Neural cell (in vitro differentiated cells): ENCODE results near the gene CDH4. TPM values are rescaled to one million over a fixed set of nuclear protein-coding genes. Genes with fewer than 3 reads are reported as not detected.
A peak's percentile ranks its signal among the peaks of the same experiment; 100 is the strongest.

Experiments
- H2AFZ ChIP-seq: fragments of 200-600, 300-800 bp; sonication (generic), shearing (Covaris generic); 2 replicates; pipeline ENCODE4 v1.6.0; 2014; ENCODE audit warnings: low read depth, mild to moderate bottlenecking, antibody characterized with exemption, low read length, moderate library complexity
- H3F3A ChIP-seq: fragments of 200-600 bp; shearing (Covaris generic); 2 replicates; pipeline ENCODE4 v1.6.1; 2016; ENCODE audit warnings: mild to moderate bottlenecking, moderate library complexity, mixed read lengths, antibody characterized with exemption, low read length; ENCODE audit not compliant: insufficient read depth, poor library complexity, severe bottlenecking
- H3K27ac ChIP-seq: fragments of 200-600, 300-800 bp; sonication (generic), shearing (Covaris generic); 2 replicates; pipeline ENCODE4 v1.5.1; 2014; ENCODE audit warnings: mild to moderate bottlenecking, low read length, moderate library complexity
- H3K27me3 ChIP-seq: fragments of 300-800, 200-600 bp; sonication (generic), shearing (Covaris generic); 2 replicates; pipeline ENCODE4 v1.6.0; 2014; ENCODE audit warnings: mild to moderate bottlenecking, low read depth, low read length, moderate library complexity; ENCODE audit not compliant: insufficient read depth
- H3K36me3 ChIP-seq: fragments of 300-800, 200-600 bp; sonication (generic), shearing (Covaris generic); 2 replicates; pipeline ENCODE4 v1.5.1; 2014; ENCODE audit warnings: mild to moderate bottlenecking, antibody characterized with exemption, low read length, moderate library complexity; ENCODE audit not compliant: insufficient read depth
- H3K4me2 ChIP-seq: fragments of 300-800, 200-600 bp; sonication (generic), shearing (Covaris generic); 2 replicates; pipeline ENCODE4 v1.6.0; 2014; ENCODE audit warnings: mild to moderate bottlenecking, low read length
- H3K4me3 ChIP-seq: fragments of 300-800, 200-600 bp; sonication (generic), shearing (Covaris generic); 2 replicates; pipeline ENCODE4 v1.5.1; 2014; ENCODE audit warnings: mild to moderate bottlenecking, low read length, moderate library complexity
- H3K79me2 ChIP-seq: fragments of 200-600 bp; shearing (Covaris generic); replicated peaks from 2 replicates; pipeline ENCODE4 v1.6.0; 2014; ENCODE audit warnings: mild to moderate bottlenecking, low read length, moderate library complexity; ENCODE audit not compliant: insufficient read depth
- H3K9ac ChIP-seq: fragments of 300-800, 200-600 bp; sonication (generic), shearing (Covaris generic); 2 replicates; pipeline ENCODE4 v1.6.1; 2016; ENCODE audit warnings: mild to moderate bottlenecking, low read length, mixed read lengths
- H3K9me2 ChIP-seq: fragments of 200-600 bp; shearing (Covaris generic); 2 replicates; pipeline ENCODE4 v1.6.1; 2016; ENCODE audit warnings: mild to moderate bottlenecking, low read length, mixed read lengths; ENCODE audit not compliant: insufficient read depth
- H3K9me3 ChIP-seq: fragments of 200-600, 300-800 bp; sonication (generic), shearing (Covaris generic); 2 replicates; pipeline ENCODE4 v1.6.1; 2016; ENCODE audit warnings: mild to moderate bottlenecking, mixed run types, low read length, moderate library complexity, mixed read lengths
- H4K20me1 ChIP-seq: fragments of 200-600 bp; shearing (Covaris generic); 2 replicates; pipeline ENCODE4 v1.6.1; 2016; ENCODE audit warnings: mild to moderate bottlenecking, mixed run types; ENCODE audit not compliant: insufficient read depth
- EP300 ChIP-seq: fragments of 450-650 bp; conservative IDR thresholded peaks from 2 replicates; pipeline ENCODE4 v1.6.1; 2014; ENCODE audit warnings: antibody characterized with exemption, mild to moderate bottlenecking, moderate library complexity; ENCODE audit not compliant: poor library complexity, severe bottlenecking
- EZH2 ChIP-seq: fragments of 200-600, 300-800 bp; shearing (Covaris generic), sonication (generic); IDR thresholded peaks from 2 replicates; pipeline ENCODE4 v1.6.1; 2014; ENCODE audit warnings: antibody characterized with exemption, low read length, borderline replicate concordance, mild to moderate bottlenecking; ENCODE audit not compliant: insufficient read depth, poor library complexity, severe bottlenecking
- MXI1 ChIP-seq: fragments of 450-650 bp; conservative IDR thresholded peaks from 2 replicates; pipeline ENCODE4 v1.6.1; 2014; ENCODE audit warnings: antibody characterized with exemption, mild to moderate bottlenecking; ENCODE audit not compliant: poor library complexity, severe bottlenecking
- POLR2AphosphoS5 ChIP-seq: IDR thresholded peaks from 2 replicates; pipeline ENCODE4 v1.6.1; 2012
- RAD21 ChIP-seq: fragments of 450-650 bp; conservative IDR thresholded peaks from 2 replicates; pipeline ENCODE4 v1.6.1; 2014; ENCODE audit warnings: antibody characterized with exemption, mild to moderate bottlenecking, moderate library complexity
- SMC3 ChIP-seq: fragments of 450-650 bp; conservative IDR thresholded peaks from 2 replicates; pipeline ENCODE4 v1.6.1; 2014; ENCODE audit warnings: antibody characterized with exemption, mild to moderate bottlenecking, moderate library complexity; ENCODE audit not compliant: poor library complexity
- TAF1 ChIP-seq: IDR thresholded peaks from 2 replicates; pipeline ENCODE4 v1.6.1; 2012; ENCODE audit warnings: low read depth
- polyA plus RNA-seq: library from polyadenylated mRNA; depleted of rRNA; stranded (reverse); fragments of >200 nt; gene quantifications from 2 replicates; pipeline ENCODE4 v1.2.3, GENCODE V29; 2014
- TF ChIP-seq, protein P1 (sequence below): fragments of 450-650 bp; IDR thresholded peaks from 2 replicates; pipeline ENCODE4 v1.5.1; 2014; ENCODE audit warnings: antibody characterized with exemption, mild to moderate bottlenecking, moderate library complexity; ENCODE audit not compliant: poor library complexity, severe bottlenecking
- TF ChIP-seq, protein P2 (sequence below): IDR thresholded peaks from 2 replicates; pipeline ENCODE4 v1.6.1; 2012; ENCODE audit warnings: borderline replicate concordance

Gene CDH4
- polyA plus RNA-seq, 1 donor from 2014 or later = 24.6 TPM

- no peaks in the 10 kb centered on the region for H3K27me3 ChIP-seq
- H3K9me3 ChIP-seq = no peaks in the 10 kb centered on the region
- H3K27ac ChIP-seq = no peak overlapping the region
- H3K4me2 ChIP-seq = no peak overlapping the region
- no peaks in the 10 kb centered on the region for H3K36me3 ChIP-seq
- no peaks in the 10 kb centered on the region for H3F3A ChIP-seq
- H3K9me2 ChIP-seq = no peaks in the 10 kb centered on the region
- peak overlapping the region; percentile 13 for H3K4me3 ChIP-seq
- TF ChIP-seq SMC3 (no peak), POLR2AphosphoS5 (no peak), RAD21 (no peak), EP300 (no peak), TAF1 (no peak)
- TF ChIP-seq, protein P1, sequence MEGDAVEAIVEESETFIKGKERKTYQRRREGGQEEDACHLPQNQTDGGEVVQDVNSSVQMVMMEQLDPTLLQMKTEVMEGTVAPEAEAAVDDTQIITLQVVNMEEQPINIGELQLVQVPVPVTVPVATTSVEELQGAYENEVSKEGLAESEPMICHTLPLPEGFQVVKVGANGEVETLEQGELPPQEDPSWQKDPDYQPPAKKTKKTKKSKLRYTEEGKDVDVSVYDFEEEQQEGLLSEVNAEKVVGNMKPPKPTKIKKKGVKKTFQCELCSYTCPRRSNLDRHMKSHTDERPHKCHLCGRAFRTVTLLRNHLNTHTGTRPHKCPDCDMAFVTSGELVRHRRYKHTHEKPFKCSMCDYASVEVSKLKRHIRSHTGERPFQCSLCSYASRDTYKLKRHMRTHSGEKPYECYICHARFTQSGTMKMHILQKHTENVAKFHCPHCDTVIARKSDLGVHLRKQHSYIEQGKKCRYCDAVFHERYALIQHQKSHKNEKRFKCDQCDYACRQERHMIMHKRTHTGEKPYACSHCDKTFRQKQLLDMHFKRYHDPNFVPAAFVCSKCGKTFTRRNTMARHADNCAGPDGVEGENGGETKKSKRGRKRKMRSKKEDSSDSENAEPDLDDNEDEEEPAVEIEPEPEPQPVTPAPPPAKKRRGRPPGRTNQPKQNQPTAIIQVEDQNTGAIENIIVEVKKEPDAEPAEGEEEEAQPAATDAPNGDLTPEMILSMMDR = no peak
- TF ChIP-seq, protein P2, sequence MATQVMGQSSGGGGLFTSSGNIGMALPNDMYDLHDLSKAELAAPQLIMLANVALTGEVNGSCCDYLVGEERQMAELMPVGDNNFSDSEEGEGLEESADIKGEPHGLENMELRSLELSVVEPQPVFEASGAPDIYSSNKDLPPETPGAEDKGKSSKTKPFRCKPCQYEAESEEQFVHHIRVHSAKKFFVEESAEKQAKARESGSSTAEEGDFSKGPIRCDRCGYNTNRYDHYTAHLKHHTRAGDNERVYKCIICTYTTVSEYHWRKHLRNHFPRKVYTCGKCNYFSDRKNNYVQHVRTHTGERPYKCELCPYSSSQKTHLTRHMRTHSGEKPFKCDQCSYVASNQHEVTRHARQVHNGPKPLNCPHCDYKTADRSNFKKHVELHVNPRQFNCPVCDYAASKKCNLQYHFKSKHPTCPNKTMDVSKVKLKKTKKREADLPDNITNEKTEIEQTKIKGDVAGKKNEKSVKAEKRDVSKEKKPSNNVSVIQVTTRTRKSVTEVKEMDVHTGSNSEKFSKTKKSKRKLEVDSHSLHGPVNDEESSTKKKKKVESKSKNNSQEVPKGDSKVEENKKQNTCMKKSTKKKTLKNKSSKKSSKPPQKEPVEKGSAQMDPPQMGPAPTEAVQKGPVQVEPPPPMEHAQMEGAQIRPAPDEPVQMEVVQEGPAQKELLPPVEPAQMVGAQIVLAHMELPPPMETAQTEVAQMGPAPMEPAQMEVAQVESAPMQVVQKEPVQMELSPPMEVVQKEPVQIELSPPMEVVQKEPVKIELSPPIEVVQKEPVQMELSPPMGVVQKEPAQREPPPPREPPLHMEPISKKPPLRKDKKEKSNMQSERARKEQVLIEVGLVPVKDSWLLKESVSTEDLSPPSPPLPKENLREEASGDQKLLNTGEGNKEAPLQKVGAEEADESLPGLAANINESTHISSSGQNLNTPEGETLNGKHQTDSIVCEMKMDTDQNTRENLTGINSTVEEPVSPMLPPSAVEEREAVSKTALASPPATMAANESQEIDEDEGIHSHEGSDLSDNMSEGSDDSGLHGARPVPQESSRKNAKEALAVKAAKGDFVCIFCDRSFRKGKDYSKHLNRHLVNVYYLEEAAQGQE = no peak
- no peaks in the 10 kb centered on the region for H4K20me1 ChIP-seq
- no peaks in the 10 kb centered on the region for H3K79me2 ChIP-seq
- peak overlapping the region; percentile 5 for H3K9ac ChIP-seq
- H2AFZ ChIP-seq = no peak overlapping the region
Measured at GRCh38 chr20:61621852-61622251, 369.8 kb downstream of the CDH4 start.

DNA sequence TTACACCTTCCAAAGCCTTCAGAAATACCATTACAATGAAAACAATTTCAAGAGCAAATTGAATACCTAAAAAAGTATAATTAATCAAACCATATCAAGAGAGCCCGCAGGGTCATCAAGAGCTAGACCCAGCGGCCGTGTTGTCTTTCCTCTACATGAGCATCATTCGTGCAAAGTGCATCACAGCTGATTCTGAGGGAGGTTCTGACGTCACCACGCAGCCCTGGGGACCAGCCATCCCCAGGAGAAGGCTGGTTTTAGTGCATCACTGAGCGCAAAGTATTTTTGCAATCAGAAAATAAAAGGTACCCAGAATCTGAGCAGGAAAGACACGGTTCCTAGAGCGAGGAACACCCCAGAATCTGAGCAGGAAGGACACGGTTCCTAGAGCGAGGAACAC is 371.4 kb downstream of the CDH4 start:
- H3K9me2 ChIP-seq = no peaks in the 10 kb centered on the region
- no peaks in the 10 kb centered on the region for H3K9me3 ChIP-seq
- peak overlapping the region; percentile 55 for H3K27ac ChIP-seq
- no peaks in the 10 kb centered on the region for H3K79me2 ChIP-seq
- H3F3A ChIP-seq = no peaks in the 10 kb centered on the region
- no peaks in the 10 kb centered on the region for H4K20me1 ChIP-seq
- no peak overlapping the region for H3K4me2 ChIP-seq
- H3K36me3 ChIP-seq = no peaks in the 10 kb centered on the region
- no peak overlapping the region for H3K4me3 ChIP-seq
- H2AFZ ChIP-seq = no peak overlapping the region
- no peak overlapping the region for H3K9ac ChIP-seq
- no peak for TF ChIP-seq MXI1
- H3K27me3 ChIP-seq = no peaks in the 10 kb centered on the region

DNA sequence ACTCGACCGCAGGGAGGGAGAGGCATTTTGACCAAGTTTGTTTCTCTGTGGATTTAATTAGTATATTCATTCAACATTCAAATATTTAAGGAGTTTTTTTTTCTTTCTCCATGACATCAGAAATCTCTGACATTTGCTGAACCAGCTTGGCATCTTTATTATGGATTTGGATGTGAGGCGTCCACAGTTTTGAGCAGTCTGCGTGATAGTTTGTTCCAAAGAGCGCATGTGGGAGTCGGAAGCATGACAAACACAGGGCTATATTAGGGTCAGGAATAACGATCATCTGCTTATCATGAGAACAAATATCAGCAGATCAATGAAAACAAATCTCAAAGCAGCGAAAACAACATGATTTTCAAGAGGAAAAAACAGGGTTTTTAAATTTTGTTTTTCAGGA is 373.2 kb downstream of the CDH4 start:
- no peak overlapping the region for H3K4me3 ChIP-seq
- H2AFZ ChIP-seq = no peak overlapping the region
- H3F3A ChIP-seq = no peaks in the 10 kb centered on the region
- H3K9me2 ChIP-seq = no peaks in the 10 kb centered on the region
- no peak for TF ChIP-seq EZH2
- TF ChIP-seq RAD21 = no peak
- TF ChIP-seq TAF1 = no peak
- TF ChIP-seq EP300 = no peak
- no peak for TF ChIP-seq POLR2AphosphoS5
- TF ChIP-seq MXI1 = no peak
- TF ChIP-seq SMC3 = no peak
- TF ChIP-seq, protein P2 = no peak
- TF ChIP-seq, protein P1 = no peak
- no peaks in the 10 kb centered on the region for H3K9me3 ChIP-seq
- H4K20me1 ChIP-seq = no peaks in the 10 kb centered on the region
- H3K36me3 ChIP-seq = no peaks in the 10 kb centered on the region
- no peaks in the 10 kb centered on the region for H3K79me2 ChIP-seq
- H3K27me3 ChIP-seq = no peaks in the 10 kb centered on the region
- no peak overlapping the region for H3K9ac ChIP-seq
- H3K27ac ChIP-seq = no peak overlapping the region
- H3K4me2 ChIP-seq = no peak overlapping the region
